ENCODE data around the gene MYO3B. TPM values are rescaled to one million over a fixed set of nuclear protein-coding genes. Genes with fewer than 3 reads are reported as not detected.
"Not testable (repeated sequence)": the region's sequence is repeated elsewhere in the genome, so short reads cannot be mapped to it uniquely, and the experiment has no call there.

The MYO3B gene
- total RNA-seq, 1 experiment from 2014 or later: not detected

GRCh38 chr2:170509452-170510193 is 331.7 kb downstream of the MYO3B start:
- DNase-seq (ENCODE audit: low read depth): peak; percentile 47

DNA sequence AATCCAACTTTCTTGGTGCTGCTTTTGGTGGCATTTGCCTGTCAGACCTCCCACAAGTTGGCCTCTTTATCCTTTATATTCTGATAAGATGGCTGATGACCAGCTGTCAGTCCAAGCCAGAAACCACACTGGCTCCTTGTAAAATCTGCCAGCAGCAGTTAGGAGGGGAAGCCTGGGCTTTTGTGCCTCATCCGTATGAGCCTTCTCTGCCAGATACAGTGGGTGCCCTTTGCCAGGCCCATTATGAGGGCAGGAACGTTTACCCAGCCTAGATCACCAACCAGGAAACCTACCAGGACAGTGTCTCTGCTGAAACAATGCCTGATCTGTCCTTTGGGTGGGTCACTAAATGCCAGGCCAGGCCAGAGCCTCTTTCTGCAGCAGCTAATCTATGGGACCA is 334.3 kb downstream of the MYO3B start:
- DNase-seq (ENCODE audit: low read depth): no peak

GRCh38 chr2:170514140-170514539 is 336.2 kb downstream of the MYO3B start:
- no peak for DNase-seq (ENCODE audit: low read depth)

DNA sequence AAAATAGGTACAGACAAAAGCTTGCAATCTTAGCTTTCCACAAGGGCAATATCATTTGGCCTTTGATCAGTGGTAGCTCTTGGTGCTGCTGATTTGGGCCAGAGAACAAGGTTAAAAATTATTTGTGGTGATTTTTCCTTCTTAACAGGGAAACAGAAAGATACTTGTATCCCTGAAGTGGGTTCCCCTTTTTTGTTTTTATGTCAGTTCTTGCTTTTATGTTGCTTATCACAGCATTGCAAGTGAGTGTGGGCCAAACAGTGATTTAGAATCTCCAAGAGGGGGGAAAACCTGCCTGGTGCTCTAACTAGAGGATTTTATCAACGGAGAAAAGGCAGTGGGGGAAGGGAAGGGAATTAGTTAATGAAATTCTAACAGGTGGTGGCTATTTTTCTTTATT is 339.6 kb downstream of the MYO3B start:
- DNase-seq (ENCODE audit: low read depth): no peak

DNA sequence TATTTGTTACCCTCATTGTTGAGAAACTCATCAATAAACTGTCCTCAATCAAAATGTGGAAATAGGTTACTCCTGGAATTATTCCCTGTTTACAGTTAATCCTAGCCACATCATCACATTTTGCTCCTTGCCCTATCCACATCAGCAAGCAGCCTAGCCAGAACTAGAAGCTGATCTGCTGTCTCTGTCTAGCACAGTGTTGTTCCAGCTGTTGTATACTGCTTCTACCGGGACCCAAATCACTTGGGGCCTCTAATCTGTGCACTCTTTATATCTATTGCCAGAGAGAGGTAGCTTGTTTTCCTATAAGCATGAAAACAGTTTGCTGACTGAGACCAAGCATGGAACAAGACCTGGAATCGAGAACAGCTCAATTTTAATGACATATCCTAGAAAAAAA is 341.0 kb downstream of the MYO3B start:
- no peak for DNase-seq (ENCODE audit: low read depth)

- DNase-seq (ENCODE audit: low read depth): no peak
These were observed 343.4 kb downstream of the MYO3B start for GRCh38 chr2:170521299-170521698.

DNA sequence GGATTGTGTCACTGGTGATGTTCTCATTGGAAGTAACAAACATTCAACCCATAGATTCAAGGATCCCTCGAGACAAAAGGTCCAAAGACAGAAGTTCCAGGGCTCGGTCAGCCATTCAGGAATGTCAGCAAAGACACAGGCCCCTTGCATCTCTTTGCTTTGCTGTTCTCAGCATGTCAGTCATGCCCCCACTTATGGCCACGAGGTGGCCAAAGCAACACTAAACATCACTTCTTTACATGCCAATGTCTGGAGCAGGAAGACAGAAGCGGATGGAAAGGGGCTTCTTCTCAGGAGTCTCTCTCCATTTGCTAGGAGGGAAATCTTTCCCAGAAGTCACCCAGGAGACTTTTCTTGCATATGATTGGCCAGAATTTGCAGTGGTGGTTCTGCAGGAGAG is 345.6 kb downstream of the MYO3B start:
- DNase-seq (ENCODE audit: low read depth): no peak

DNA sequence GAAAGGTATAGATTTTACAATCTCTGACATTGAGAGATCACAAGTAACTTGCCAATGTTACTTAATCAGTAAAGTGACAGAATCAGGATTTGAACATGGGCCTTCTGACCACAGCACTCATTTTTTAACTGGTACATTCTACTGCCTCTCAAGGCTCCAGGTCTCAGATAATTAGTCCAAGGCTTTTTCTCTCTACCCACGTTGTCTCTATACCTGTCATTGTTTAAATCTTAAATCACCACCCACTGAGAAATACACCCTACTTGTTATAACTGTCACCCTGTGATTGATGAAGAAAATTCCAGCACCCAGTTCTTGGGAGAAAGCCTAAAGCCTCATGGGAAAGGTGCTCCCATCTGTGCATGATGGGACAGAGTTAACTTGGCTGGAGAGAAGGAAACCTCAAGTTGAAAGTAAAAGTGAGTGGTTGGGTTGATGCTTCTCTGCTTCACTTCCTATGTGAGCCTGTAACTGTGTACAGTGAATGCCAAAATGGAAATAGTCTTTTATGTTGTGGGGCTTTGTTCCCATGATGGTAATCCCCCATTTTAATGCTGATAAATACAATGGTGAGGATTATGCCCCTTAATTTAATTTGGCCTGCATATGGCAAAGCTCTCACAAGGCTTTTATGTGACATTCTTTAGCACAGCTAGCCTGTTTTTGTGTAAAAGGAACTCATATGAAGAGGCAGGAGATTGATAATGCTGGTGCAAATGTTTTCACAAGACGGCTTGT is 347.1 kb downstream of the MYO3B start:
- DNase-seq (ENCODE audit: low read depth): peak; percentile 32

DNA sequence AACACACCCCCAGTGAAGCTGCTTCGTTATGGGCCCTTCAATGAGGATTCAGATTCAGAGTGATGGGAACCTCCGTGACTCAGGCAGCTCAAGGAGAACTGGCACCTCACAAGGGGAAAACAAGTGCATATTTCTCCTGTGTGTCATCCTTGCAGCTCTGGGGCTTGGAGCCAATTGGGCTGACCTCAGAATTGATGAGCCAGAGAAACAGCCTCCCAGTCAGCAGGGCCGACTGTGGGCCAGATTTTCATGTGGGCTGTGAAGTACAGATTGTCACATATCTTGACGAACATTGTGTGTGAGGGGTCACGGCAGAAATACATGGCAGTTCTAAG is 347.6 kb downstream of the MYO3B start:
- DNase-seq (ENCODE audit: low read depth): peak; percentile 95

GRCh38 chr2:170530284-170530745 is 352.4 kb downstream of the MYO3B start:
- DNase-seq (ENCODE audit: low read depth): peak; percentile 34

DNA sequence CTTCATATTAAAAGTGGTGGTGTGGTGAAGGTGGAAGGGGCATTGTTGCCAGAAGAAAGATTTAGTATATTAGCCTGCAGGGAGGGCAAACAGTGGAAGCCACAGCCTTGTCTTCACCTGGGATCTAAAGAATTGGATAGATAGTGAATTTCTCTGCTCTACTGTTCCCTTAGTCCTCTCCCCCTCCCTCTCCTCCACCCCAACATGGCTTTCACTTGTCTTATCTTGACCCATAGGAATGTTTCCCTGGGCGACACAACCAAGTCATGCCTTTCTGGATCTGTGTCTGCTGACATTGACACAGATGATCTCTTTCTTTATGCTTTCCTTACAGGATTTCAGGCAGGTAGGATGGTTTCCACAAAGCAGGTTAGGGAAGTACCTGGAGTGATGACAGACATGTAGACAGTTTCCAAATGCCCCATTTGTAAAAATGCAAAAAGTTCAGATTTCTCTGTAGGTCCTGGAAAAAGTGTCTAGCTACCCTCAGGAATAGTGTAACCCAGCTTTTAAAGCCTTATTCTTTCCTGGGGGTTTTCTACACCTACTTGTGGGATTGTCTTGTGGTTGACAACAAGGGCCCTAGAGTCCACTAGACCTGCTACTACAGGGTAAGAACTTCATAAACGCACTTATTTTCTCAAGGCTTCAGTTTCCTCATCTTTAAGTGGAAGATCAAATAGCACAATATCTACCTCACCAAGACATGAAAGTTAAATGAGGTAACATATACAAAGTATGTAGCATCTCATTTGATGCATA is 353.0 kb downstream of the MYO3B start:
- DNase-seq (ENCODE audit: low read depth): no peak

DNA sequence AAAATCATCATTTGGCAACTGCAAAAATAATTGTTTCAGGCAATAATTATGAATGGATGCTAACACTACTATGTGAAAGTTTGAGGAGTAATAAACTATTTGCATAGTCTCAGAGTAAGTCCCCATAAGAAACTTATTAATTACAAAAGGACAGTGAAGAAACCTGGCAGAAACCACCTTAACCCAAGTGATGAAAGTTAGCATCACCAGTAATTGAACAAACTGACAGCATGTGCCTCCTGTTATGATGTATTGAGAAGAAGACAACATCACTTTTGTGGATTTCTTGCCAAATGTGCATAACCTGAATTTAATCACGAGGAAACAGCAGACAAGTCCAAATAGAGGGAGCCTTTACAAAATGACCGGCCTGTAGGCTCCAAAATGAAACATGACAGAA is 353.9 kb downstream of the MYO3B start:
- DNase-seq (ENCODE audit: low read depth): no peak

DNA sequence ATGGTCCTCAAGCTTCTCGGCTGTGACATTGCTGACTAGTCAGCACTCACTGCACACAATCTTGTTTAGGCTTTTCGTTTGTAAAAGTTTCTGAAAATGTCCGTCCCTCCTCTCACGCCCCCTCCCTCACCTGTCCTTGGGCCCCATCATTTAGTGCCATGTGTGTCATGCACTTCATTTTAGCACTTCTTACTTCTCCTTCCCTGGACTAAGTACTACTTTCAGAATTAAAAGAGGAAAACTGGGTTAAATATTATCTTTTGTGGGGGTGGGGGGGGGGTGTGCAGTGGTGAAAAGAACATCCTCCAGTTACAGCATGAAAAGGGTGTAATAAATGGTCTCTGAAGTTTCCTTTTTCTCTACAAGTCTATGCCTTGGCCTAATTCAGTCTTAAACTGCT is 355.2 kb downstream of the MYO3B start:
- no peak for DNase-seq (ENCODE audit: low read depth)

GRCh38 chr2:170535552-170535951 is 357.6 kb downstream of the MYO3B start:
- DNase-seq (ENCODE audit: low read depth): no peak

DNA sequence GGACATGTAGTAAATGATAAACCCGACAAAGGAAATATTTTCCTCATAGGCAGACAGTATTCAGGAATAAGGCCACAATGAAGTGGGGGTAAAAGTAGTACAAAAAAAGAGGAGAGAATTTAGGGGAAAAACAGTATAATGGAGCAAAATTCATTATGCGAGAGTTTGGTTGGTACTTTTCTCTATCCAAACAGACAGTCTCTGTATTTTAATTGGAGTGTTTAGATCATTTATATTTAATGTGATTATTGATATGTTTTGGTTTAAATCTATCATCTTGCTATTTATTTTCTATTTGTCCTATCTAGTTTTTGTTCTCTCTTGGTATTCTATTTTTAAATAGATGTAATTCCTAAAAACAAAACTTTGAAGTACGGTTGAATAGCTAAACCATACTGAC is 366.9 kb downstream of the MYO3B start:
- DNase-seq (ENCODE audit: low read depth): no peak

DNA sequence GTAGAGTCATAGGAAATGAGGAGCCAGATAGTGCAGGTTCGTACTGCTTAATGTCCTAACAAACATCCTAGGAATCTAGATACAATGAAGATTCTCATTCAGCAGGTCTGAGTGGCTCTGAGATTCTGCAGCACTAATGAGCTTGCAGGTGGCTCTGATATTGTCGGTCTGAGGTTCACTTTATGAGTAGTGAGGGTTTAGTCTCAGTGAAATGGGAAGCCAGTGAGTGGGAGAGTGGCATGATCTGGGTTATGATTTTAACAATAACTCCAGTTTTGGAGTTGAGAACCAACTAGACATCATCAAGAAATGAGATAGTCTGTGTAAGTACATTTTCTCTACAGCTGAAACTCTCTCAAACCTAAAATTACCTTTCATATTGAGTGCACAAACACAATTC is 370.4 kb downstream of the MYO3B start:
- no peak for DNase-seq (ENCODE audit: low read depth)

GRCh38 chr2:170550501-170550900 is 372.6 kb downstream of the MYO3B start:
- DNase-seq (ENCODE audit: low read depth): no peak

GRCh38 chr2:170551899-170552298 is 374.0 kb downstream of the MYO3B start:
- not testable (repeated sequence) for DNase-seq (ENCODE audit: low read depth)

DNA sequence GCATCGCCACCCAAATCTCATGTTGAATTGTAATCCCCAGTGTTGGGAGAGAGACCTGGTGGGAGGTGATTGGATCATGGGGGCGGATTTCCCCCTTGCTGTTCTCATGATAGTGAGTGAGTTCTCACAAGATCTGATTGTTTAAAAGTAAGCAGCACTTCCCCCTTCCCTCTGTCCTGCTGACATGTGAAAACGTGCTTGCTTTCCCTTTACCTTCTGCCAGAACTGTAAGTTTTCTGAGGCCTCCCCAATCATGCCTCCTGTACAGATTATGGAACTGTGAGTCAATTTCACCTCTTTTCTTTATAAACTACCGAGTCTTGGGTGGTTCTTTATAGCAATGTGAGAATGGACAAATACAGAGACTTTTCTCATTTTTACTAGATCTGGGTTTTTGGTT is 375.8 kb downstream of the MYO3B start:
- no peak for DNase-seq (ENCODE audit: low read depth)

DNA sequence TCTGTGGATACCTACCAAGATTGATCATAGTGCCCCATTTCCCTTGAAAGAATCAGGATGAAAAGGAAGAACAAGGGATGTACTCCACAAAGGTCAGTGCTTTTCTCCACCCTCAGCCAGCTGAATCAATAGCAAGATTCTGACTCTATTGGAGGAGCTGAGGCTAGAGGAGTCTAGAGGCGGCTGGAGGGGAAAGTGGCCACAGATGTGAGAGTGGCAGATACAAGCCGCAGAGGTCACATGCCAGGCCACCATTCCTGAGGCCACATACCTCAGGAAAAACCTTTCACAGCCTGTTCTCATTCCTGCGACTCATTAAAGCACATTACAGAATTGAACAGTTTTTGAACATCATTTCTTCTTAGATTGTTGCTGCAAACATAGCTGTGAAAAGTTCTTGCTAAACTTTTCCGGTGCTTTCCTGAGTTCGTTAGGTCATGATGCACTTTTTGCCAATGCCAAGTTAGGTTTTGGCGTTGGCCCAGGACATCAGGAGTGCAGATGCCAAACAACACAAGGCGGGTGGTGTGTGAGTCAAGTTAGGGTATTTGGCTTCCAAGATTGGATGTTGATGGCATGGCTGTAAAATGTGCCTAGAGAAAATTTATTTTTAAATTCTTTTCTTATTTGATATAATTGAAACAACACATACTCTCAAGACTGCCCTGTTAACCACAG is 376.5 kb downstream of the MYO3B start:
- DNase-seq (ENCODE audit: low read depth): peak; percentile 72

- DNase-seq (ENCODE audit: low read depth): no peak
These were observed 385.0 kb downstream of the MYO3B start for GRCh38 chr2:170562928-170563327.

GRCh38 chr2:170563401-170563800 is 385.5 kb downstream of the MYO3B start:
- DNase-seq (ENCODE audit: low read depth): no peak

Data from M059J (cell line).